Measurements from ENCODE around the gene CMTM6. TPM values are rescaled to one million over a fixed set of nuclear protein-coding genes. Genes with fewer than 3 reads are reported as not detected.

The CMTM6 gene
- polyA plus RNA-seq, 2 of the 4 experiments (the other 2 are of a cell fraction), result 49.5 to 65.6 TPM

GRCh38 chr3:32438596-32439344 is 63.9 kb downstream of the CMTM6 start:
- Histone ChIP-seq H3K4me3 (no peak overlapping the region), H3K9me3 (no peaks in the 10 kb centered on the region), H3K27ac (no peak overlapping the region), H3K4me2 (no peak overlapping the region), H3K4me1 (no peaks in the 10 kb centered on the region)
- FAIRE-seq, result no peak
- ChIA-PET POLR2A (no interaction called here), CTCF (interaction anchor here (0.7 to 3.5 kb wide), 3 partner anchors 29 to 114 kb away, joined by 3 to 15 read pairs (median 7); no protein-coding TSS in a partner anchor)
- no peak for DNase-seq (ENCODE audit: low read depth in 1 of 2, low spot score in 1 of 2)
- WGBS (ENCODE audit: missing lambda C conversion rate), result 81% methylated on average over 10 of the region's 10 CpGs
- ATAC-seq, result no peak
- TF ChIP-seq HOXB13 (CRISPR knock-in tag; IDR thresholded peaks at IDR 0.05; ENCODE audit: low read depth) (no peak), JUN (IDR thresholded peaks at IDR 0.05) (no peak), BHLHE40 (IDR thresholded peaks at IDR 0.05; ENCODE audit: low read depth, low read length) (no peak), RAD21 (conservative IDR thresholded peaks at IDR 0.05 in 1 of 2, IDR thresholded peaks at IDR 0.05 in 1 of 2) (no peak), CBX2 (IDR thresholded peaks at IDR 0.05; ENCODE audit: borderline replicate concordance, low read depth) (no peak), RFX5 (IDR thresholded peaks at IDR 0.05) (no peak), HEYL (CRISPR knock-in tag; IDR thresholded peaks at IDR 0.05) (no peak), TFCP2L1 (CRISPR knock-in tag; IDR thresholded peaks at IDR 0.05) (no peak), RCOR1 (IDR thresholded peaks at IDR 0.05; ENCODE audit: low read depth, low read length) (no peak), EP300 (IDR thresholded peaks at IDR 0.05) (no peak), ZNF302 (CRISPR knock-in tag; IDR thresholded peaks at IDR 0.05) (no peak)

- ATAC-seq, result no peak
- DNase-seq (ENCODE audit: low read depth in 1 of 2, low spot score in 1 of 2), result no peak
- no peak for TF ChIP-seq TFCP2L1 (CRISPR knock-in tag; IDR thresholded peaks at IDR 0.05)
- no peak for TF ChIP-seq NPAS2 (CRISPR knock-in tag; IDR thresholded peaks at IDR 0.05; ENCODE audit: borderline replicate concordance)
- TF ChIP-seq SREBF2 (IDR thresholded peaks at IDR 0.05), result no peak
- no peak for TF ChIP-seq GATA3 (IDR thresholded peaks at IDR 0.05; ENCODE audit: borderline replicate concordance)
- no peak for TF ChIP-seq CHD2 (IDR thresholded peaks at IDR 0.05; ENCODE audit: low read length, partially characterized antibody)
- no peak for TF ChIP-seq CTCF (IDR thresholded peaks at IDR 0.05)
- TF ChIP-seq NFE2L2 (conservative IDR thresholded peaks at IDR 0.05; ENCODE audit: low read length), result no peak
- no peak for TF ChIP-seq MYC (IDR thresholded peaks at IDR 0.05; ENCODE audit: borderline replicate concordance, low read length)
- TF ChIP-seq PBX3 (IDR thresholded peaks at IDR 0.05), result no peak
- TF ChIP-seq MAFK (IDR thresholded peaks at IDR 0.05; ENCODE audit: partially characterized antibody), result no peak
- no peak for TF ChIP-seq MAX (IDR thresholded peaks at IDR 0.05)
- TF ChIP-seq JUN (IDR thresholded peaks at IDR 0.05), result no peak
- no peak for TF ChIP-seq HMGXB4 (CRISPR knock-in tag; IDR thresholded peaks at IDR 0.05; ENCODE audit: borderline replicate concordance)
- TF ChIP-seq FOXS1 (CRISPR knock-in tag; IDR thresholded peaks at IDR 0.05), result no peak
- no peak for TF ChIP-seq TP53 (CRISPR knock-in tag; IDR thresholded peaks at IDR 0.05)
- TF ChIP-seq HOXB5 (CRISPR knock-in tag; IDR thresholded peaks at IDR 0.05), result no peak
- no peak for TF ChIP-seq MAZ (IDR thresholded peaks at IDR 0.05; ENCODE audit: borderline replicate concordance, low read depth, low read length)
- no peak for TF ChIP-seq CBX2 (IDR thresholded peaks at IDR 0.05; ENCODE audit: borderline replicate concordance, low read depth)
- TF ChIP-seq RCOR1 (IDR thresholded peaks at IDR 0.05; ENCODE audit: low read depth, low read length), result no peak
- Histone ChIP-seq H3K4me2 (no peak overlapping the region), H3K4me1 (no peaks in the 10 kb centered on the region), H3K9me3 (no peaks in the 10 kb centered on the region), H3K4me3 (no peak overlapping the region), H3K27ac (no peak overlapping the region)
- WGBS (ENCODE audit: missing lambda C conversion rate), result 90% methylated on average over 7 of the region's 7 CpGs
- CTCF ChIA-PET, result interaction anchor here (0.8 to 3.5 kb wide), 3 partner anchors 30 to 98 kb away, joined by 3 to 15 read pairs (median 7); no protein-coding TSS in a partner anchor
- POLR2A ChIA-PET, result no interaction called here
- FAIRE-seq, result no peak
Observed at GRCh38 chr3:32437896-32438295, 64.8 kb downstream of the CMTM6 start.
